HEK293 (cell line): ENCODE measurements around the gene ABCF2.

ENCODE experiments used
- CTCF ChIA-PET: fragments of 350-600 bp; formaldehyde crosslinking; extraction: SDS; loops from one replicate; lab custom pipeline; 2021; ENCODE audit warnings: antibody characterized with exemption; lab: Yijun Ruan, JAX
- POLR2A ChIA-PET: fragments of 300-600 bp; formaldehyde crosslinking; extraction: SDS; loops from one replicate; lab custom pipeline; 2020; ENCODE audit warnings: antibody characterized with exemption, inconsistent platforms; lab: Yijun Ruan, JAX
- H3K27ac ChIP-seq: fragments of 200-500 bp; sonication (Bioruptor generic); 2 replicates; pipeline ENCODE4 v1.5.1; 2014; ENCODE audit warnings: low read depth, low read length, control low read depth, inconsistent platforms; ENCODE audit errors: extremely low read depth
- H3K36me3 ChIP-seq, 2 experiments: fragments of 200-500 bp in 1 of 2; sonication (Bioruptor generic) in 1 of 2; 1 replicate in 1 of 2; 2 replicates in 1 of 2; pipeline ENCODE4 v1.5.1; 2014 to 2017; ENCODE audit warnings: inconsistent platforms in 2 of 2, low read length in 2 of 2; ENCODE audit not compliant: control insufficient read depth in 2 of 2, insufficient read depth in 1 of 2
- H3K4me1 ChIP-seq: fragments of 200-500 bp; sonication (Bioruptor generic); 2 replicates; pipeline ENCODE4 v1.5.1; 2014; ENCODE audit warnings: mild to moderate bottlenecking, low read length, inconsistent platforms; ENCODE audit not compliant: control insufficient read depth, insufficient read depth
- H3K4me3 ChIP-seq: 2 replicates; pipeline ENCODE4 v1.5.1; 2011; ENCODE audit warnings: low read depth, mild to moderate bottlenecking, control low read depth, low read length, moderate library complexity
- H3K9me3 ChIP-seq: fragments of 200-500 bp; sonication (Bioruptor generic); 2 replicates; pipeline ENCODE4 v1.5.1; 2014; ENCODE audit warnings: low read depth, low read length, inconsistent platforms; ENCODE audit not compliant: control insufficient read depth, insufficient read depth
- HOXD13 ChIP-seq: sonication (generic); formaldehyde crosslinking; IDR thresholded peaks from 2 replicates; pipeline ENCODE4 v1.8.0; 2022; ENCODE audit warnings: missing genetic modification reagents, borderline replicate concordance
- KLF16 ChIP-seq: fragments of 450-650 bp; formaldehyde crosslinking; IDR thresholded peaks from 2 replicates; pipeline ENCODE4 v1.5.1; 2017; ENCODE audit warnings: missing biosample characterization, missing genetic modification characterization
- KLF8 ChIP-seq: fragments of 450-650 bp; formaldehyde crosslinking; IDR thresholded peaks from 2 replicates; pipeline ENCODE4 v1.5.1; 2016; ENCODE audit warnings: missing biosample characterization, missing genetic modification characterization
- REST ChIP-seq: fragments of 450-650 bp; formaldehyde crosslinking; IDR thresholded peaks from 2 replicates; pipeline ENCODE4 v1.5.1; 2016; ENCODE audit warnings: missing biosample characterization, missing genetic modification characterization
- SCRT2 ChIP-seq: fragments of 450-650 bp; formaldehyde crosslinking; IDR thresholded peaks from 2 replicates; pipeline ENCODE4 v1.5.1; 2016; ENCODE audit warnings: missing biosample characterization, missing genetic modification characterization
- YY2 ChIP-seq: fragments of 450-650 bp; formaldehyde crosslinking; IDR thresholded peaks from 2 replicates; pipeline ENCODE4 v1.5.1; 2016; ENCODE audit warnings: missing biosample characterization, missing genetic modification characterization
- ZFHX2 ChIP-seq: fragments of 450-650 bp; formaldehyde crosslinking; conservative IDR thresholded peaks from 2 replicates; pipeline ENCODE4 v1.5.1; 2016; ENCODE audit warnings: missing biosample characterization, missing genetic modification characterization
- ZFP3 ChIP-seq: fragments of 450-650 bp; formaldehyde crosslinking; IDR thresholded peaks from 2 replicates; pipeline ENCODE4 v1.5.1; 2016; ENCODE audit warnings: low read depth, missing biosample characterization, missing genetic modification characterization
- ZFP37 ChIP-seq: fragments of 450-650 bp; formaldehyde crosslinking; IDR thresholded peaks from 2 replicates; pipeline ENCODE4 v1.5.1; 2016; ENCODE audit warnings: missing biosample characterization, missing genetic modification characterization
- ZNF174 ChIP-seq: fragments of 450-650 bp; formaldehyde crosslinking; IDR thresholded peaks from 2 replicates; pipeline ENCODE4 v1.5.0; 2017; ENCODE audit warnings: missing biosample characterization, mild to moderate bottlenecking, missing genetic modification characterization
- ZNF501 ChIP-seq: fragments of 450-650 bp; formaldehyde crosslinking; IDR thresholded peaks from 2 replicates; pipeline ENCODE4 v1.5.1; 2016; ENCODE audit warnings: missing biosample characterization, missing genetic modification characterization
- ZNF555 ChIP-seq: fragments of 450-650 bp; formaldehyde crosslinking; conservative IDR thresholded peaks from 2 replicates; pipeline ENCODE4 v1.5.1; 2017; ENCODE audit warnings: missing biosample characterization, mild to moderate bottlenecking, missing genetic modification characterization, inconsistent platforms
- ZNF561 ChIP-seq: fragments of 450-650 bp; IDR thresholded peaks from 2 replicates; pipeline ENCODE4 v1.5.1; 2018; ENCODE audit warnings: missing biosample characterization, missing genetic modification characterization, borderline replicate concordance
- ZNF624 ChIP-seq: fragments of 450-650 bp; formaldehyde crosslinking; IDR thresholded peaks from 2 replicates; pipeline ENCODE4 v1.5.1; 2017; ENCODE audit warnings: missing biosample characterization, missing genetic modification characterization
- ZNF664 ChIP-seq: fragments of 450-650 bp; formaldehyde crosslinking; IDR thresholded peaks from 2 replicates; pipeline ENCODE4 v1.5.1; 2016; ENCODE audit warnings: missing biosample characterization, missing genetic modification characterization
- ZNF677 ChIP-seq: fragments of 450-650 bp; IDR thresholded peaks from 2 replicates; pipeline ENCODE4 v1.5.0; 2018; ENCODE audit warnings: missing biosample characterization, mild to moderate bottlenecking, missing genetic modification characterization, moderate library complexity
- TF ChIP-seq, protein P1 (sequence below): fragments of 450-650 bp; formaldehyde crosslinking; IDR thresholded peaks from 2 replicates; pipeline ENCODE4 v1.5.1; 2016; ENCODE audit warnings: missing biosample characterization, missing genetic modification characterization
- TF ChIP-seq, protein P2 (sequence below): fragments of 450-650 bp; formaldehyde crosslinking; IDR thresholded peaks from 2 replicates; pipeline ENCODE4; 2016; ENCODE audit warnings: missing biosample characterization, missing genetic modification characterization
- TF ChIP-seq, protein P3 (sequence below): fragments of 450-650 bp; formaldehyde crosslinking; conservative IDR thresholded peaks from 2 replicates; pipeline ENCODE4 v1.5.1; 2016; ENCODE audit warnings: low read depth, missing biosample characterization, missing genetic modification characterization
- TF ChIP-seq, protein P4 (sequence below): fragments of 450-650 bp; formaldehyde crosslinking; IDR thresholded peaks from 2 replicates; pipeline ENCODE4 v1.5.1; 2016; ENCODE audit warnings: missing biosample characterization, missing genetic modification characterization, borderline replicate concordance

Gene ABCF2

GRCh38 chr7:151195616-151196450 is 31.2 kb downstream of the ABCF2 start (continued):
- 0 out of 2 replicates have a peak, but pooled peaks have one; percentile 22 for TF ChIP-seq SCRT2 (tag by site-specific recombination)

DNA sequence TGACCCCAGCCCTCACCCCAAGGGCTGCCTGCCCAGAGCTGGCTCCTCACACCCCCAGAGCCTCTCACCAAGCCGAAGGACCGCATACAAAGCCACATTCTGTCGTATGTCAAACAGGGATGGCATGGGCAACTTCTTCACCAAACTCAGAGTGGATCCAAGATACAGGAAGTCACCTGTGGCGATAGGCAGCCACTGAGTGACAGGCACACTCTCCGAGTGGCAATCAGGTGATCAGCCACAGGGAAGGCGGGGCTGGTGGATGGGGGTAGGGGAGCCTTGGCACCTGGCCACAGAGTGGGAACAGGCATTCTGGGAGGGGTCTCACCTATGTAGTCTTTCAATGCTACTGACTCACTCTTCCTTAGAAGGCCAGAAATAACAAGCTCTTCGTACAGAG is 32.8 kb downstream of the ABCF2 start:
- Histone ChIP-seq H3K9me3 (no peaks in the 10 kb centered on the region), H3K27ac (no peak overlapping the region), H3K36me3 (no peaks in the 10 kb centered on the region), H3K4me1 (no peaks in the 10 kb centered on the region), H3K4me3 (no peak overlapping the region)
- ChIA-PET POLR2A (interaction anchor here (0.7 kb wide), 1 partner anchor 56 kb away, joined by 4 read pairs; no protein-coding TSS in a partner anchor), CTCF (interaction anchor here (1.2 kb wide), 1 partner anchor 84 kb away, joined by 4 read pairs; no protein-coding TSS in a partner anchor)
- TF ChIP-seq HOXD13 (no peak), REST (tag by site-specific recombination) (no peak), ZNF501 (tag by site-specific recombination) (no peak), KLF16 (tag by site-specific recombination) (no peak), ZFP37 (no peak), ZNF555 (tag by site-specific recombination) (no peak), ZNF677 (tag by site-specific recombination) (no peak), ZNF664 (no peak), ZFP3 (no peak), ZNF174 (no peak), ZNF624 (tag by site-specific recombination) (no peak), KLF8 (tag by site-specific recombination) (no peak), ZNF561 (no peak), ZFHX2 (tag by site-specific recombination) (no peak), YY2 (tag by site-specific recombination) (no peak)
- TF ChIP-seq, protein P1, sequence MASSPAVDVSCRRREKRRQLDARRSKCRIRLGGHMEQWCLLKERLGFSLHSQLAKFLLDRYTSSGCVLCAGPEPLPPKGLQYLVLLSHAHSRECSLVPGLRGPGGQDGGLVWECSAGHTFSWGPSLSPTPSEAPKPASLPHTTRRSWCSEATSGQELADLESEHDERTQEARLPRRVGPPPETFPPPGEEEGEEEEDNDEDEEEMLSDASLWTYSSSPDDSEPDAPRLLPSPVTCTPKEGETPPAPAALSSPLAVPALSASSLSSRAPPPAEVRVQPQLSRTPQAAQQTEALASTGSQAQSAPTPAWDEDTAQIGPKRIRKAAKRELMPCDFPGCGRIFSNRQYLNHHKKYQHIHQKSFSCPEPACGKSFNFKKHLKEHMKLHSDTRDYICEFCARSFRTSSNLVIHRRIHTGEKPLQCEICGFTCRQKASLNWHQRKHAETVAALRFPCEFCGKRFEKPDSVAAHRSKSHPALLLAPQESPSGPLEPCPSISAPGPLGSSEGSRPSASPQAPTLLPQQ = no peak
- TF ChIP-seq, protein P2, sequence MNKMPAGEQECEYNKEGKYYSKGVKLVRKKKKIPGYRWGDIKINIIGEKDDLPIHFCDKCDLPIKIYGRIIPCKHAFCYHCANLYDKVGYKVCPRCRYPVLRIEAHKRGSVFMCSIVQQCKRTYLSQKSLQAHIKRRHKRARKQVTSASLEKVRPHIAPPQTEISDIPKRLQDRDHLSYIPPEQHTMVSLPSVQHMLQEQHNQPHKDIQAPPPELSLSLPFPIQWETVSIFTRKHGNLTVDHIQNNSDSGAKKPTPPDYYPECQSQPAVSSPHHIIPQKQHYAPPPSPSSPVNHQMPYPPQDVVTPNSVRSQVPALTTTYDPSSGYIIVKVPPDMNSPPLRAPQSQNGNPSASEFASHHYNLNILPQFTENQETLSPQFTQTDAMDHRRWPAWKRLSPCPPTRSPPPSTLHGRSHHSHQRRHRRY (tag by site-specific recombination) = no peak
- TF ChIP-seq, protein P3, sequence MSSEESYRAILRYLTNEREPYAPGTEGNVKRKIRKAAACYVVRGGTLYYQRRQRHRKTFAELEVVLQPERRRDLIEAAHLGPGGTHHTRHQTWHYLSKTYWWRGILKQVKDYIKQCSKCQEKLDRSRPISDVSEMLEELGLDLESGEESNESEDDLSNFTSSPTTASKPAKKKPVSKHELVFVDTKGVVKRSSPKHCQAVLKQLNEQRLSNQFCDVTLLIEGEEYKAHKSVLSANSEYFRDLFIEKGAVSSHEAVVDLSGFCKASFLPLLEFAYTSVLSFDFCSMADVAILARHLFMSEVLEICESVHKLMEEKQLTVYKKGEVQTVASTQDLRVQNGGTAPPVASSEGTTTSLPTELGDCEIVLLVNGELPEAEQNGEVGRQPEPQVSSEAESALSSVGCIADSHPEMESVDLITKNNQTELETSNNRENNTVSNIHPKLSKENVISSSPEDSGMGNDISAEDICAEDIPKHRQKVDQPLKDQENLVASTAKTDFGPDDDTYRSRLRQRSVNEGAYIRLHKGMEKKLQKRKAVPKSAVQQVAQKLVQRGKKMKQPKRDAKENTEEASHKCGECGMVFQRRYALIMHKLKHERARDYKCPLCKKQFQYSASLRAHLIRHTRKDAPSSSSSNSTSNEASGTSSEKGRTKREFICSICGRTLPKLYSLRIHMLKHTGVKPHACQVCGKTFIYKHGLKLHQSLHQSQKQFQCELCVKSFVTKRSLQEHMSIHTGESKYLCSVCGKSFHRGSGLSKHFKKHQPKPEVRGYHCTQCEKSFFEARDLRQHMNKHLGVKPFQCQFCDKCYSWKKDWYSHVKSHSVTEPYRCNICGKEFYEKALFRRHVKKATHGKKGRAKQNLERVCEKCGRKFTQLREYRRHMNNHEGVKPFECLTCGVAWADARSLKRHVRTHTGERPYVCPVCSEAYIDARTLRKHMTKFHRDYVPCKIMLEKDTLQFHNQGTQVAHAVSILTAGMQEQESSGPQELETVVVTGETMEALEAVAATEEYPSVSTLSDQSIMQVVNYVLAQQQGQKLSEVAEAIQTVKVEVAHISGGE (tag by site-specific recombination) = no peak
- TF ChIP-seq, protein P4, sequence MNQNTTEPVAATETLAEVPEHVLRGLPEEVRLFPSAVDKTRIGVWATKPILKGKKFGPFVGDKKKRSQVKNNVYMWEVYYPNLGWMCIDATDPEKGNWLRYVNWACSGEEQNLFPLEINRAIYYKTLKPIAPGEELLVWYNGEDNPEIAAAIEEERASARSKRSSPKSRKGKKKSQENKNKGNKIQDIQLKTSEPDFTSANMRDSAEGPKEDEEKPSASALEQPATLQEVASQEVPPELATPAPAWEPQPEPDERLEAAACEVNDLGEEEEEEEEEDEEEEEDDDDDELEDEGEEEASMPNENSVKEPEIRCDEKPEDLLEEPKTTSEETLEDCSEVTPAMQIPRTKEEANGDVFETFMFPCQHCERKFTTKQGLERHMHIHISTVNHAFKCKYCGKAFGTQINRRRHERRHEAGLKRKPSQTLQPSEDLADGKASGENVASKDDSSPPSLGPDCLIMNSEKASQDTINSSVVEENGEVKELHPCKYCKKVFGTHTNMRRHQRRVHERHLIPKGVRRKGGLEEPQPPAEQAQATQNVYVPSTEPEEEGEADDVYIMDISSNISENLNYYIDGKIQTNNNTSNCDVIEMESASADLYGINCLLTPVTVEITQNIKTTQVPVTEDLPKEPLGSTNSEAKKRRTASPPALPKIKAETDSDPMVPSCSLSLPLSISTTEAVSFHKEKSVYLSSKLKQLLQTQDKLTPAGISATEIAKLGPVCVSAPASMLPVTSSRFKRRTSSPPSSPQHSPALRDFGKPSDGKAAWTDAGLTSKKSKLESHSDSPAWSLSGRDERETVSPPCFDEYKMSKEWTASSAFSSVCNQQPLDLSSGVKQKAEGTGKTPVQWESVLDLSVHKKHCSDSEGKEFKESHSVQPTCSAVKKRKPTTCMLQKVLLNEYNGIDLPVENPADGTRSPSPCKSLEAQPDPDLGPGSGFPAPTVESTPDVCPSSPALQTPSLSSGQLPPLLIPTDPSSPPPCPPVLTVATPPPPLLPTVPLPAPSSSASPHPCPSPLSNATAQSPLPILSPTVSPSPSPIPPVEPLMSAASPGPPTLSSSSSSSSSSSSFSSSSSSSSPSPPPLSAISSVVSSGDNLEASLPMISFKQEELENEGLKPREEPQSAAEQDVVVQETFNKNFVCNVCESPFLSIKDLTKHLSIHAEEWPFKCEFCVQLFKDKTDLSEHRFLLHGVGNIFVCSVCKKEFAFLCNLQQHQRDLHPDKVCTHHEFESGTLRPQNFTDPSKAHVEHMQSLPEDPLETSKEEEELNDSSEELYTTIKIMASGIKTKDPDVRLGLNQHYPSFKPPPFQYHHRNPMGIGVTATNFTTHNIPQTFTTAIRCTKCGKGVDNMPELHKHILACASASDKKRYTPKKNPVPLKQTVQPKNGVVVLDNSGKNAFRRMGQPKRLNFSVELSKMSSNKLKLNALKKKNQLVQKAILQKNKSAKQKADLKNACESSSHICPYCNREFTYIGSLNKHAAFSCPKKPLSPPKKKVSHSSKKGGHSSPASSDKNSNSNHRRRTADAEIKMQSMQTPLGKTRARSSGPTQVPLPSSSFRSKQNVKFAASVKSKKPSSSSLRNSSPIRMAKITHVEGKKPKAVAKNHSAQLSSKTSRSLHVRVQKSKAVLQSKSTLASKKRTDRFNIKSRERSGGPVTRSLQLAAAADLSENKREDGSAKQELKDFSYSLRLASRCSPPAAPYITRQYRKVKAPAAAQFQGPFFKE (tag by site-specific recombination) = no peak
